Spleen (tissue), 11 donors: ENCODE results near the gene ALDH4A1. TPM values are rescaled to one million over a fixed set of nuclear protein-coding genes. Genes with fewer than 3 reads are reported as not detected.

Experiments used
- DNase-seq: peaks from one replicate; pipeline ENCODE4 v3.0.0-alpha.2; 2020
- H3K27ac ChIP-seq, 8 donors: fragments of 200-600 bp; sonication (generic) in 7 of 8; 1 replicate in 4 of 8; 2 replicates in 4 of 8; pipeline versions ENCODE4 v1.5.0 to v1.8.0; 2016 to 2021; ENCODE audit warnings: inconsistent platforms in 4 of 8, mild to moderate bottlenecking in 4 of 8, moderate library complexity in 1 of 8
- H3K27me3 ChIP-seq, 7 donors: fragments of 200-600 bp; sonication (generic) in 6 of 7; replicated peaks in 1 of 7; 1 replicate in 4 of 7; 2 replicates in 3 of 7; pipeline versions ENCODE4 v1.5.0 to v1.8.0; 2016 to 2021; ENCODE audit warnings: inconsistent platforms in 3 of 7, mild to moderate bottlenecking in 1 of 7
- H3K36me3 ChIP-seq, 6 donors: fragments of 200-600 bp; sonication (generic) in 5 of 6; 1 replicate in 4 of 6; 2 replicates in 2 of 6; pipeline versions ENCODE4 v1.5.0 to v1.8.0; 2016 to 2021; ENCODE audit warnings: inconsistent platforms in 2 of 6
- H3K4me1 ChIP-seq, 6 donors: fragments of 200-600 bp; sonication (generic) in 5 of 6; 1 replicate in 3 of 6; 2 replicates in 3 of 6; pipeline versions ENCODE4 v1.5.0 to v1.8.0; 2016 to 2021; ENCODE audit warnings: inconsistent platforms in 3 of 6
- H3K4me3 ChIP-seq, 8 donors: fragments of 200-600 bp; sonication (generic) in 7 of 8; 1 replicate in 4 of 8; 2 replicates in 4 of 8; pipeline versions ENCODE4 v1.5.0 to v1.8.0; 2016 to 2021; ENCODE audit warnings: inconsistent platforms in 4 of 8, mild to moderate bottlenecking in 4 of 8, moderate library complexity in 2 of 8
- H3K9me3 ChIP-seq, 8 donors: fragments of 200-600 bp; sonication (generic) in 7 of 8; 1 replicate in 4 of 8; 2 replicates in 4 of 8; pipeline versions ENCODE4 v1.5.0 to v1.8.0; 2016 to 2021; ENCODE audit warnings: inconsistent platforms in 4 of 8
- CTCF ChIP-seq, 11 experiments: fragments of 200-600 bp in 7 of 11; fragments of 450-650 bp in 4 of 11; sonication (generic) in 4 of 11; IDR thresholded peaks in 8 of 11; conservative IDR thresholded peaks in 3 of 11; 1 replicate in 7 of 11; 2 replicates in 4 of 11; pipeline versions ENCODE4 v1.4.0 to v1.8.0; 2016 to 2021; ENCODE audit warnings: antibody characterized with exemption in 11 of 11, inconsistent platforms in 4 of 11, mild to moderate bottlenecking in 1 of 11
- POLR2A ChIP-seq, 3 donors: fragments of 450-650 bp; IDR thresholded peaks; one replicate each; pipeline ENCODE4 v1.5.1; 2017; ENCODE audit warnings: antibody characterized with exemption in 3 of 3, mild to moderate bottlenecking in 1 of 3
- POLR2AphosphoS5 ChIP-seq, 3 donors: sonication (generic); formaldehyde crosslinking; IDR thresholded peaks; one replicate each; pipeline ENCODE4 v1.5.1; 2017; ENCODE audit warnings: antibody characterized with exemption in 3 of 3
- WGBS, 5 donors: extraction: QIAGEN DNeasy Blood & Tissue Kit in 3 of 5; methylation state at CpG; one replicate each; pipeline versions ENCODE4 v1.1.5 to v1.1.7; 2013 to 2018; 5-methylcytosine and 5-hydroxymethylcytosine counted together
- intact Hi-C: fragments of 100-400 bp; cut with DNase I; formaldehyde crosslinking; loops from one replicate; pipeline ENCODE4 v1.15.0; 2023; ENCODE audit warnings: low total_unique reads
- polyA plus RNA-seq, 3 donors: library from polyadenylated mRNA; stranded (reverse); fragments of 200-250 nt; gene quantifications; one replicate each; pipeline ENCODE4 v1.2.1, GENCODE V29; 2013
- total RNA-seq, 7 donors: library from RNA; depleted of rRNA in 3 of 7; stranded (reverse); fragments of >200 nt in 3 of 7; fragmentation: NEBNext Ultra II Directional in 4 of 7; extraction: Animal tissue kit (Norgen Biotek cat#: 25700) in 4 of 7; gene quantifications; one replicate each; pipeline versions ENCODE4 v1.1.0 to v1.2.1, GENCODE V29; 2016 to 2021
- donor health status: healthy with polysubstance abuse.
- donor health status: DM: no; HTN: no; CAD: no; lungs with moderate emphysema.
- donor health status: DM: no; HTN: no; CAD: no.
- donor health status: Bipolar disorder and iron deficiency.
- donor health status: healthy.
- donor health status: DM: no; HTN: no; CAD: no.
- donor health status: DM: yes; HTN: yes; CAD: no.

Gene ALDH4A1
- total and polyA plus RNA-seq, 10 donors: 3.5 to 11.2 (median 8.0) TPM

- no peaks in the 10 kb centered on the region for H3K9me3 ChIP-seq
- peaks cover 0 to 92% (median 11%) of the 10 kb centered on the region in 6 donors for H3K36me3 ChIP-seq
- intact Hi-C loops: no loop called here
- H3K27me3 ChIP-seq: no peaks in the 10 kb centered on the region
- TF ChIP-seq CTCF (IDR thresholded peaks at IDR 0.05 in 8 of 11, conservative IDR thresholded peaks at IDR 0.05 in 3 of 11): no peak
- TF ChIP-seq POLR2AphosphoS5 (IDR thresholded peaks at IDR 0.05): no peak
- TF ChIP-seq POLR2A (IDR thresholded peaks at IDR 0.05): no peak
- H3K27ac ChIP-seq: no peak overlapping the region
- no peaks in the 10 kb centered on the region for H3K4me1 ChIP-seq
- no peak for DNase-seq
- 77 to 86% (median 81%) methylated on average over 6 of the region's 6 CpGs for WGBS, 5 donors
- no peak overlapping the region for H3K4me3 ChIP-seq
Measured at GRCh38 chr1:18884727-18885126, 17.6 kb downstream of the ALDH4A1 start.

GRCh38 chr1:18884419-18884717, 18.0 kb downstream of the ALDH4A1 start:
- 69 to 80% (median 75%) methylated on average over 4 of the region's 4 CpGs for WGBS, 5 donors
- DNase-seq: no peak
- TF ChIP-seq POLR2A (IDR thresholded peaks at IDR 0.05) (no peak), CTCF (IDR thresholded peaks at IDR 0.05 in 8 of 11, conservative IDR thresholded peaks at IDR 0.05 in 3 of 11) (peak in 4 of 11 experiments; percentile 8 to 53 (median 10))
- H3K9me3 ChIP-seq: no peaks in the 10 kb centered on the region
- no peak overlapping the region for H3K4me3 ChIP-seq
- intact Hi-C loops: no loop called here
- H3K4me1 ChIP-seq: no peaks in the 10 kb centered on the region
- peaks cover 0 to 92% (median 11%) of the 10 kb centered on the region in 6 donors for H3K36me3 ChIP-seq
- H3K27me3 ChIP-seq: no peaks in the 10 kb centered on the region
- no peak overlapping the region for H3K27ac ChIP-seq

GRCh38 chr1:18883636-18884418, 18.5 kb downstream of the ALDH4A1 start:
- TF ChIP-seq POLR2AphosphoS5 (IDR thresholded peaks at IDR 0.05): peak in 1 of 3 donors; percentile 13
- no peak for TF ChIP-seq POLR2A (IDR thresholded peaks at IDR 0.05)
- peak; percentile 81 to 94 (median 89) for TF ChIP-seq CTCF (IDR thresholded peaks at IDR 0.05 in 8 of 11, conservative IDR thresholded peaks at IDR 0.05 in 3 of 11)
- no peaks in the 10 kb centered on the region for H3K4me1 ChIP-seq
- no peak overlapping the region for H3K27ac ChIP-seq
- no peak overlapping the region for H3K4me3 ChIP-seq
- 55 to 60% (median 57%) methylated on average over 14 of the region's 14 CpGs for WGBS, 5 donors
- peak; percentile 88 for DNase-seq
- intact Hi-C loops: no loop called here
- H3K9me3 ChIP-seq: no peaks in the 10 kb centered on the region
- peaks cover 0 to 92% (median 11%) of the 10 kb centered on the region in 6 donors for H3K36me3 ChIP-seq
- H3K27me3 ChIP-seq: no peaks in the 10 kb centered on the region

- Histone ChIP-seq H3K27me3 (no peaks in the 10 kb centered on the region), H3K4me3 (no peak overlapping the region), H3K4me1 (no peaks in the 10 kb centered on the region), H3K27ac (no peak overlapping the region), H3K9me3 (no peaks in the 10 kb centered on the region), H3K36me3 (peaks cover 0 to 91% (median 11%) of the 10 kb centered on the region in 6 donors)
- intact Hi-C loops: no loop called here
- DNase-seq: no peak
- WGBS, 5 donors: 90 to 98% (median 95%) methylated on average over 7 to 23 of the region's 23 CpGs
- no peak for TF ChIP-seq CTCF (IDR thresholded peaks at IDR 0.05 in 8 of 11, conservative IDR thresholded peaks at IDR 0.05 in 3 of 11)
- peak in 1 of 3 donors; percentile 14 for TF ChIP-seq POLR2AphosphoS5 (IDR thresholded peaks at IDR 0.05)
- no peak for TF ChIP-seq POLR2A (IDR thresholded peaks at IDR 0.05)
Measured at GRCh38 chr1:18883079-18883478, 19.3 kb downstream of the ALDH4A1 start.
